ENCODE measurements around the gene BNC1. TPM values are rescaled to one million over a fixed set of nuclear protein-coding genes. Genes with fewer than 3 reads are reported as not detected.

BNC1 gene
- total and polyA plus RNA-seq, 10 of the 15 experiments (the other 5 are each of a cell fraction or from before 2014, with no cell fraction given) = 0.01 TPM; not detected in 9

DNA sequence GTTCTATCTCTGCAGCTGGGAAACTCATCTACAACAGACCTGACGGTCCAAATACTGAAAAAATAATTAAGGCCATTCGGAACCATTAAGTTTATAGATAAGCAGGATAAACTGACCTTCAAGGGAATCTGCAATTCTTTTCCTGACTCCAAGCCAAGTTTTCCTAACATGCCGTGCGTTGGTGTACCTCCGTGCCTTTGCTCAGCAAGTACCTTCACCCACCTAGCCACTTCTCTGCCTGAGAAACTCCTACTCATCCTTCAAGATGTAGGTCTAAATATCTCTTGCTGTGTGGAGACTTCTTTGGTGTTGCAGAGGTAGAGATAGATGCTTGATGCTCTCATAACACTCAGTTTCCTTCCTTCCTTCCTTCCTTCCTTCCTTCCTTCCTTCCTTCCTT, 24.2 kb upstream of the BNC1 start:
- no peaks in the 10 kb centered on the region for H4K20me1 ChIP-seq (ENCODE audit: control insufficient read depth, insufficient read depth)
- H3K4me1 ChIP-seq (ENCODE audit: control insufficient read depth, insufficient read depth, low read length) = no peaks in the 10 kb centered on the region
- no peak overlapping the region for H3K9ac ChIP-seq (ENCODE audit: control insufficient read depth, insufficient read depth, low read length)
- ATAC-seq (no peak), FAIRE-seq (no peak), DNase-seq (ENCODE audit: low read depth, low spot score) (no peak)
- no peaks in the 10 kb centered on the region for H3K79me2 ChIP-seq (ENCODE audit: control insufficient read depth, insufficient read depth, low read length)
- TF ChIP-seq POLR2A (IDR thresholded peaks at IDR 0.05; ENCODE audit: low read depth, low read length) = no peak
- no peak for TF ChIP-seq CHD4 (IDR thresholded peaks at IDR 0.05)
- TF ChIP-seq, protein P1, sequence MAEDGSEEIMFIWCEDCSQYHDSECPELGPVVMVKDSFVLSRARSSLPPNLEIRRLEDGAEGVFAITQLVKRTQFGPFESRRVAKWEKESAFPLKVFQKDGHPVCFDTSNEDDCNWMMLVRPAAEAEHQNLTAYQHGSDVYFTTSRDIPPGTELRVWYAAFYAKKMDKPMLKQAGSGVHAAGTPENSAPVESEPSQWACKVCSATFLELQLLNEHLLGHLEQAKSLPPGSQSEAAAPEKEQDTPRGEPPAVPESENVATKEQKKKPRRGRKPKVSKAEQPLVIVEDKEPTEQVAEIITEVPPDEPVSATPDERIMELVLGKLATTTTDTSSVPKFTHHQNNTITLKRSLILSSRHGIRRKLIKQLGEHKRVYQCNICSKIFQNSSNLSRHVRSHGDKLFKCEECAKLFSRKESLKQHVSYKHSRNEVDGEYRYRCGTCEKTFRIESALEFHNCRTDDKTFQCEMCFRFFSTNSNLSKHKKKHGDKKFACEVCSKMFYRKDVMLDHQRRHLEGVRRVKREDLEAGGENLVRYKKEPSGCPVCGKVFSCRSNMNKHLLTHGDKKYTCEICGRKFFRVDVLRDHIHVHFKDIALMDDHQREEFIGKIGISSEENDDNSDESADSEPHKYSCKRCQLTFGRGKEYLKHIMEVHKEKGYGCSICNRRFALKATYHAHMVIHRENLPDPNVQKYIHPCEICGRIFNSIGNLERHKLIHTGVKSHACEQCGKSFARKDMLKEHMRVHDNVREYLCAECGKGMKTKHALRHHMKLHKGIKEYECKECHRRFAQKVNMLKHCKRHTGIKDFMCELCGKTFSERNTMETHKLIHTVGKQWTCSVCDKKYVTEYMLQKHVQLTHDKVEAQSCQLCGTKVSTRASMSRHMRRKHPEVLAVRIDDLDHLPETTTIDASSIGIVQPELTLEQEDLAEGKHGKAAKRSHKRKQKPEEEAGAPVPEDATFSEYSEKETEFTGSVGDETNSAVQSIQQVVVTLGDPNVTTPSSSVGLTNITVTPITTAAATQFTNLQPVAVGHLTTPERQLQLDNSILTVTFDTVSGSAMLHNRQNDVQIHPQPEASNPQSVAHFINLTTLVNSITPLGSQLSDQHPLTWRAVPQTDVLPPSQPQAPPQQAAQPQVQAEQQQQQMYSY (CRISPR knock-in tag; IDR thresholded peaks at IDR 0.05) = no peak
- TF ChIP-seq ZBTB33 (IDR thresholded peaks at IDR 0.05) = no peak
- TF ChIP-seq MEF2A (IDR thresholded peaks at IDR 0.05; ENCODE audit: insufficient read depth, low read depth, low read length) = no peak
- TF ChIP-seq MEF2B (IDR thresholded peaks at IDR 0.05; ENCODE audit: partially characterized antibody, poor library complexity, severe bottlenecking) = no peak
- no peak for TF ChIP-seq TCF12 (IDR thresholded peaks at IDR 0.05; ENCODE audit: low read depth, low read length)
- TF ChIP-seq HDGF (IDR thresholded peaks at IDR 0.05) = no peak
- TF ChIP-seq ESRRA (IDR thresholded peaks at IDR 0.05; ENCODE audit: low read length) = no peak
- TF ChIP-seq ZNF24 (IDR thresholded peaks at IDR 0.05) = no peak
- TF ChIP-seq KDM1A (IDR thresholded peaks at IDR 0.05; ENCODE audit: borderline replicate concordance) = no peak
- TF ChIP-seq PKNOX1 (IDR thresholded peaks at IDR 0.05) = no peak
- RAD21 ChIA-PET (ENCODE audit: unreplicated experiment) = no interaction called here
- H3K9me3 ChIP-seq (replicated peaks; ENCODE audit: control insufficient read depth, insufficient read depth, low read length) = no peaks in the 10 kb centered on the region
- no peak overlapping the region for H3K27ac ChIP-seq (ENCODE audit: control insufficient read depth, insufficient read depth)
- CTCF ChIA-PET = interaction anchor here (0.6 kb wide), 1 partner anchor 558 kb away, joined by 3 read pairs; no protein-coding TSS in a partner anchor
- H3K27me3 ChIP-seq (replicated peaks in 1 of 2; ENCODE audit: control insufficient read depth in 2 of 2, insufficient read depth in 2 of 2, low read length in 1 of 2) = peaks cover 0 to 2% of the 10 kb centered on the region in 2 experiments; a peak in 2 of 4 replicates
- no peak overlapping the region for H3K4me2 ChIP-seq (ENCODE audit: control insufficient read depth, insufficient read depth)
- in situ Hi-C loops (cut with MboI) = no loop called here
- intact Hi-C loops (cut with micrococcal nuclease; ENCODE audit: unreplicated experiment) = no loop called here
- POLR2A ChIA-PET = no interaction called here
- no peaks in the 10 kb centered on the region for H3K36me3 ChIP-seq (ENCODE audit: control insufficient read depth in 2 of 2, insufficient read depth in 2 of 2, low read length in 1 of 2)
- BruUV-seq (replicated peaks) = no TSS peak
- SMC1A ChIA-PET (ENCODE audit: uncharacterized antibody, unreplicated experiment) = no interaction called here
- no peak overlapping the region for H3K4me3 ChIP-seq
- no peak overlapping the region for H2AFZ ChIP-seq (ENCODE audit: control insufficient read depth, low read depth, low read length)
- WGBS (ENCODE audit: insufficient coverage, insufficient replicate concordance, low lambda C conversion rate, missing lambda C conversion rate) = 21% methylated on average over 5 of the region's 5 CpGs

Measured in GM12878 (cell line).